ENCODE results near the gene NUDT3.

- TF ChIP-seq CTCF (IDR thresholded peaks at IDR 0.05) (no peak), POLR2A (IDR thresholded peaks at IDR 0.05) (peak; percentile 42), EP300 (IDR thresholded peaks at IDR 0.05) (no peak)
These were observed 155.8 kb downstream of the NUDT3 start, which contains the start of gene HMGA1 for GRCh38 chr6:34236443-34237315.

Measured in ovary (tissue), 3 donors.